Suprapubic skin (tissue), 4 donors: Measurements from ENCODE around the gene UHMK1. TPM values are rescaled to one million over a fixed set of nuclear protein-coding genes. Genes with fewer than 3 reads are reported as not detected.
"Not testable (repeated sequence)": the region's sequence is repeated elsewhere in the genome, so short reads cannot be mapped to it uniquely, and the experiment has no call there.

ENCODE experiments used
- DNase-seq, 2 donors: peaks; one replicate each; pipeline ENCODE4 v3.0.0-alpha.2; 2019; ENCODE audit warnings: low spot score in 2 of 2
- H3K27ac ChIP-seq: fragments of 200-600 bp; sonication (generic); one replicate; pipeline ENCODE4 v1.5.1; 2019
- H3K27me3 ChIP-seq: fragments of 200-600 bp; sonication (generic); one replicate; pipeline ENCODE4 v1.5.1; 2019
- H3K36me3 ChIP-seq: fragments of 200-600 bp; sonication (generic); one replicate; pipeline ENCODE4 v1.5.1; 2019
- H3K4me1 ChIP-seq: fragments of 200-600 bp; sonication (generic); one replicate; pipeline ENCODE4 v1.5.1; 2019
- H3K4me3 ChIP-seq: fragments of 200-600 bp; sonication (generic); one replicate; pipeline ENCODE4 v1.5.1; 2019; ENCODE audit warnings: mild to moderate bottlenecking
- H3K9me3 ChIP-seq: fragments of 200-600 bp; sonication (generic); one replicate; pipeline ENCODE4 v1.5.1; 2019
- EP300 ChIP-seq: sonication (generic); formaldehyde crosslinking; IDR thresholded peaks from one replicate; pipeline ENCODE4 v1.6.1; 2017; ENCODE audit warnings: antibody characterized with exemption
- POLR2A ChIP-seq, 2 donors: fragments of 450-650 bp; IDR thresholded peaks; one replicate each; pipeline ENCODE4 v1.6.1; 2017; ENCODE audit warnings: antibody characterized with exemption in 2 of 2, mild to moderate bottlenecking in 2 of 2, moderate library complexity in 2 of 2
- POLR2AphosphoS5 ChIP-seq, 3 donors: sonication (generic); formaldehyde crosslinking; IDR thresholded peaks; one replicate each; pipeline ENCODE4 v1.6.1; 2017; ENCODE audit warnings: antibody characterized with exemption in 3 of 3
- WGBS: methylation state at CpG from one replicate; pipeline ENCODE4 v1.1.5; 2018; 5-methylcytosine and 5-hydroxymethylcytosine counted together
- total RNA-seq, 4 donors: library from RNA; depleted of rRNA; stranded (reverse); fragments of >200 nt; gene quantifications; one replicate each; pipeline ENCODE4 v1.1.0, GENCODE V29; 2016
- TF ChIP-seq, protein P1 (sequence below), 2 donors: fragments of 200-600 bp in 1 of 2; fragments of 450-650 bp in 1 of 2; sonication (generic) in 1 of 2; IDR thresholded peaks; one replicate each; pipeline ENCODE4 v1.5.1; 2016 to 2019; ENCODE audit warnings: antibody characterized with exemption in 2 of 2, mild to moderate bottlenecking in 1 of 2, moderate library complexity in 1 of 2

UHMK1 gene
- total RNA-seq, 4 donors from 2014 or later: 23.6 to 39.0 (median 31.9) TPM

DNA sequence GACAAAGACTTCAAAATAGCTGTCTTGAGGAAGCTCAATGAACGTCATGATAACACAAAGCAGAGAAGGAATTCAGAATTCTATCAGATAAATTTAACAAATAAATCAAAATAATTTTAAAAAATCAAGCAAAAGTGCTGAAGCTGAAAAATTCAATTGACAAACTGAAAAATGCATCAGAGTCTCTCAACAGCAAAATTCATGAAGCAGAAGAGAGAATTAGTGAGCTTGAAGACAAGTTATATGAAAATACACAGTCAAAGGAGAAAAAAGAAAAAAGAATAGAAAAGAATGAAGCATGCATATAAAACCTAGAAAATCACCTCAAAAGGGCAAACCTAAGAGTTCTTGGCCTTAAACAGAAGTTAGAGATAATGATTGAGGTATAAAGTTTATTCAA is 21.0 kb upstream of the UHMK1 start:
- TF ChIP-seq EP300 (no peak), POLR2AphosphoS5 (IDR thresholded peaks at IDR 0.05) (no peak), POLR2A (IDR thresholded peaks at IDR 0.05) (no peak)
- TF ChIP-seq, protein P1, sequence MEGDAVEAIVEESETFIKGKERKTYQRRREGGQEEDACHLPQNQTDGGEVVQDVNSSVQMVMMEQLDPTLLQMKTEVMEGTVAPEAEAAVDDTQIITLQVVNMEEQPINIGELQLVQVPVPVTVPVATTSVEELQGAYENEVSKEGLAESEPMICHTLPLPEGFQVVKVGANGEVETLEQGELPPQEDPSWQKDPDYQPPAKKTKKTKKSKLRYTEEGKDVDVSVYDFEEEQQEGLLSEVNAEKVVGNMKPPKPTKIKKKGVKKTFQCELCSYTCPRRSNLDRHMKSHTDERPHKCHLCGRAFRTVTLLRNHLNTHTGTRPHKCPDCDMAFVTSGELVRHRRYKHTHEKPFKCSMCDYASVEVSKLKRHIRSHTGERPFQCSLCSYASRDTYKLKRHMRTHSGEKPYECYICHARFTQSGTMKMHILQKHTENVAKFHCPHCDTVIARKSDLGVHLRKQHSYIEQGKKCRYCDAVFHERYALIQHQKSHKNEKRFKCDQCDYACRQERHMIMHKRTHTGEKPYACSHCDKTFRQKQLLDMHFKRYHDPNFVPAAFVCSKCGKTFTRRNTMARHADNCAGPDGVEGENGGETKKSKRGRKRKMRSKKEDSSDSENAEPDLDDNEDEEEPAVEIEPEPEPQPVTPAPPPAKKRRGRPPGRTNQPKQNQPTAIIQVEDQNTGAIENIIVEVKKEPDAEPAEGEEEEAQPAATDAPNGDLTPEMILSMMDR (IDR thresholded peaks at IDR 0.05): no peak
- Histone ChIP-seq H3K27me3 (no peaks in the 10 kb centered on the region), H3K27ac (no peak overlapping the region), H3K4me3 (no peak overlapping the region), H3K36me3 (no peaks in the 10 kb centered on the region), H3K9me3 (peaks cover 10% of the 10 kb centered on the region), H3K4me1 (no peaks in the 10 kb centered on the region)
- 93% methylated on average over 1 of the region's 1 CpG for WGBS
- DNase-seq: no peak

DNA sequence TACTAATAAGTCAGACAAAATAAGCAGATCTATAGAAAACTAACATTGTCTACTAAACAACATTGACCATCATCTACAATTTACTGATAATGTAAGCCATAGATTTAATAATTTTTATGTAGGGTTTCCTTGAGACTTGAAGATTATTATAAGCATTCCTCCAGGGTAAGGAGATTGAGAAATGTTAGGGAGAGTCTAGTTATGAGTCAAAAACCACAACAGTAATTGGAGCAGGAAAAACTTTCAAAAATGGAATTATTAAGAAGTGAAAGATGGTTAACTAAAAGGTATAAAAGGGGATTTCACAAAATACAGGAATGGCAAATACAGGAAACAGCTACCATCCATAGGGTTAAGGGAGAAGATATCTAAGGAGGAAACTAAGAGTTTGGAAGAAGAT is 12.4 kb upstream of the UHMK1 start:
- no peak for DNase-seq
- no peaks in the 10 kb centered on the region for H3K9me3 ChIP-seq
- peaks cover 10% of the 10 kb centered on the region for H3K27me3 ChIP-seq
- no peak for TF ChIP-seq POLR2AphosphoS5 (IDR thresholded peaks at IDR 0.05)
- no peak for TF ChIP-seq EP300
- TF ChIP-seq POLR2A (IDR thresholded peaks at IDR 0.05): no peak
- TF ChIP-seq, protein P1 (IDR thresholded peaks at IDR 0.05): no peak
- H3K27ac ChIP-seq: no peak overlapping the region
- H3K4me1 ChIP-seq: no peaks in the 10 kb centered on the region
- H3K36me3 ChIP-seq: no peaks in the 10 kb centered on the region
- H3K4me3 ChIP-seq: no peak overlapping the region

DNA sequence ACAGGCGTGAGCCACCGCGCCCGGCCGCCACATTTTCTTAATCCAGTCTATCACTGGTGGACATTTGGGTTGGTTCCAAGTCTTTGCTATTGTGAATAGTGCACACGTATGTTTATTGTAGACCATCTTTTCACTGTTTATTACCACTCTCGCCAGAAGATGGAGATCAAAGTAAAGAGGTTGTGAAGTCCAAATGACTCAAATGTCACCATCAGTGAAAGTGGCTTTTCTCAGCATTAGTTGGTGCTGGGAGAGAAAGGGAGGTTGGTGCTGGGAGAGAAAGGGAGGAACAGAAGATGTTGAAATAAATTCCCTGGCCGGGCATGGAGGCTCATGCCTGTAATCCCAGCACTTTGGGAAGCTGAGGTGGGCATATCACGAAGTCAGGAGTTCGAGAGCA is 10.4 kb upstream of the UHMK1 start:
- Histone ChIP-seq H3K36me3 (no peaks in the 10 kb centered on the region), H3K27ac (no peak overlapping the region), H3K4me3 (no peak overlapping the region), H3K9me3 (no peaks in the 10 kb centered on the region), H3K27me3 (peaks cover 22% of the 10 kb centered on the region), H3K4me1 (no peaks in the 10 kb centered on the region)
- TF ChIP-seq, protein P1 (IDR thresholded peaks at IDR 0.05): no peak
- TF ChIP-seq EP300 (no peak), POLR2A (IDR thresholded peaks at IDR 0.05) (no peak), POLR2AphosphoS5 (IDR thresholded peaks at IDR 0.05) (no peak)
- DNase-seq: no peak
- 86% methylated on average over 10 of the region's 10 CpGs for WGBS

DNA sequence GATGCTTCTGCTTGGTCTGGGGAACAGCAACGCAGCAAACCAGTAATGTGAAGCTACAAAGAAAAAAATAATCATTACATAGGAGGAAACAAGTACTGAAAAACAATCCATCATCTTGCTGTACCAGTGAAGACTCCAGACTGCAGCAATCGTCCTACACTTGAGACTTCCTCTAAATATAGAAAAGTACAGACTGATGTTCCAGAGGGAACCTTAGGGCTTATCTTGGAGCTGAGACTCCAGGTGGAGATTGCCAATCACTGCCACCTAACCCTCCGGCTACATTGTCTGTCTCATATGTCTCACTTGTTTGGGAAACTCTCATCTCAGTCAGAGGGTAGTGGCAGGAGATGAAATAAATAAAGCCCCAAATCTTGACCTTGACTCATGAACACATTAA is 9.4 kb upstream of the UHMK1 start:
- WGBS: 66% methylated on average over 3 of the region's 3 CpGs
- Histone ChIP-seq H3K36me3 (no peaks in the 10 kb centered on the region), H3K27me3 (peaks cover 29% of the 10 kb centered on the region), H3K27ac (no peak overlapping the region), H3K4me3 (no peak overlapping the region), H3K4me1 (no peaks in the 10 kb centered on the region), H3K9me3 (no peaks in the 10 kb centered on the region)
- no peak for DNase-seq
- TF ChIP-seq POLR2AphosphoS5 (IDR thresholded peaks at IDR 0.05) (no peak), EP300 (no peak), POLR2A (IDR thresholded peaks at IDR 0.05) (no peak)
- TF ChIP-seq, protein P1 (IDR thresholded peaks at IDR 0.05): no peak

DNA sequence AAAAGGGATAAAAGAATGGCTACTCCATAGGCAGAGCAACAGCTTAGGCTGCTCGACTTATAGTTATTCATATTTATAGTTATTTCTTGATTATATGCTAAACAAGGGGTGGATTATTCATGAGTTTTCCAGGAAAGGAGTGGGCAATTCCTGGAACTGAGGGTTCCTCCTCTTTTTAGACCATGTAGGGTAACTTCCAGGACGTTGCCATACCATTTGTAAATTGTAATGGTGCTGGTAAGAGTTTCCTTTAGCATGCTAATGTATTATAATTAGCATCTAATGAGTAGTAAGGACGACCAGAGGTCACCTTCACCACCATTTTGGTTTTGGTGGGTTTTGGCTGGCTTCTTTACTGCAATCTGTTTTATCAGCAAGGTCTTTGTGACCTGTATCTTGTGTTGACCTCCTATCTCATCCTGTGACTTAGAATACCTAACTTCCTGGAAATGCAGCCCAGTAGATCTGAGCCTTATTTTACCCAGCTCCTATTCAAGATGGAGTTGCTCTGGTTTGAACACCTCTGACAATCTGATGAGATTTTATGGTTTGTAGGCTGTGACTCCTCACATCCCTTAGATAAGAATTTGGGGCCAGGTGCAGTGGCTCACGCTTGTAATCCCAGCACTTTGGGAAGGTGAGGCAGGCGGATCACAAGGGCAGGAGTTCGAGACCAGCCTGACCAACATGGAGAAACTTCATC is 1.9 kb upstream of the UHMK1 start:
- H3K4me1 ChIP-seq: peaks cover 21% of the 10 kb centered on the region
- WGBS: 85% methylated on average over 6 of the region's 6 CpGs
- not testable (repeated sequence) for H3K9me3 ChIP-seq, DNase-seq, H3K27ac ChIP-seq, H3K4me3 ChIP-seq, H3K36me3 ChIP-seq
- peaks cover 20% of the 10 kb centered on the region for H3K27me3 ChIP-seq
